Stimulated activated memory B cell treated with anti-CD40 and anti-IgM and Interleukin-4, amounts not matched to agents 10 μg/mL and 1 μg/mL and 100 μg/mL, for 72 hours (primary cell): Measurements from ENCODE around the gene GMPR2.
"Not testable (repeated sequence)": the region's sequence is repeated elsewhere in the genome, so short reads cannot be mapped to it uniquely, and the experiment has no call there.

Source experiments
- ATAC-seq: fragments of 150-1000 bp; cut with Tn5 transposase; 2 replicates; pipeline ENCODE4 v1.10.0; 2021
- H3K27ac Mint-ChIP-seq: one replicate; pipeline ENCODE4 v1.8.0; 2022; ENCODE audit warnings: mild to moderate bottlenecking, mixed read lengths
- H3K27me3 Mint-ChIP-seq: one replicate; pipeline ENCODE4 v1.8.0; 2022; ENCODE audit warnings: mixed read lengths
- H3K36me3 Mint-ChIP-seq: one replicate; pipeline ENCODE4 v1.8.0; 2022; ENCODE audit warnings: mixed read lengths
- H3K4me1 Mint-ChIP-seq: one replicate; pipeline ENCODE4 v1.8.0; 2022; ENCODE audit warnings: mixed read lengths
- H3K4me3 Mint-ChIP-seq: one replicate; pipeline ENCODE4 v1.8.0; 2022; ENCODE audit warnings: mild to moderate bottlenecking, moderate library complexity, mixed read lengths
- H3K9me3 Mint-ChIP-seq: one replicate; pipeline ENCODE4 v1.8.0; 2022; ENCODE audit warnings: mixed read lengths

The GMPR2 gene

GRCh38 chr14:24213866-24214662, 18.7 kb upstream of the GMPR2 start:
- peaks cover 50% of the 10 kb centered on the region for H3K4me1 Mint-ChIP-seq
- peak overlapping the region; percentile 87 for H3K4me3 Mint-ChIP-seq
- no peak for ATAC-seq
- no peaks in the 10 kb centered on the region for H3K27me3 Mint-ChIP-seq
- H3K27ac Mint-ChIP-seq: peak overlapping the region; percentile 94
- H3K9me3 Mint-ChIP-seq: no peaks in the 10 kb centered on the region
- peaks cover 20% of the 10 kb centered on the region for H3K36me3 Mint-ChIP-seq

GRCh38 chr14:24215495-24216344, 17.0 kb upstream of the GMPR2 start, which contains the start of gene MDP1:
Gene MDP1, minus strand, starts transcription at chr14:24216066. Its CDS starts 111 bp downstream, at chr14:24215955.
- Mint-ChIP-seq H3K4me1 (peaks cover 44% of the 10 kb centered on the region), H3K36me3 (peaks cover 15% of the 10 kb centered on the region), H3K27ac (peak within 1 kb of the TSS; percentile 94), H3K9me3 (no peaks in the 10 kb centered on the region), H3K4me3 (peak within 1 kb of the TSS; percentile 93), H3K27me3 (no peaks in the 10 kb centered on the region)
- ATAC-seq: peak; percentile 90

GRCh38 chr14:24216345-24216699, 16.4 kb upstream of the GMPR2 start:
- ATAC-seq: no peak
- Mint-ChIP-seq H3K36me3 (peaks cover 11% of the 10 kb centered on the region), H3K27me3 (no peaks in the 10 kb centered on the region), H3K4me3 (peak overlapping the region; percentile 93), H3K9me3 (no peaks in the 10 kb centered on the region), H3K27ac (peak overlapping the region; percentile 94), H3K4me1 (peaks cover 38% of the 10 kb centered on the region)

- not testable (repeated sequence) for H3K27ac Mint-ChIP-seq, H3K9me3 Mint-ChIP-seq, ATAC-seq, H3K36me3 Mint-ChIP-seq, H3K27me3 Mint-ChIP-seq, H3K4me3 Mint-ChIP-seq
- H3K4me1 Mint-ChIP-seq: peaks cover 32% of the 10 kb centered on the region
Measured at GRCh38 chr14:24216876-24217275, 15.9 kb upstream of the GMPR2 start.

- Mint-ChIP-seq H3K4me1 (peaks cover 19% of the 10 kb centered on the region), H3K4me3 (no peak overlapping the region), H3K27me3 (no peaks in the 10 kb centered on the region), H3K27ac (no peak overlapping the region), H3K9me3 (no peaks in the 10 kb centered on the region), H3K36me3 (peaks cover 6% of the 10 kb centered on the region)
- ATAC-seq: no peak
Measured at GRCh38 chr14:24219080-24219479, 13.6 kb upstream of the GMPR2 start.

- no peaks in the 10 kb centered on the region for H3K27me3 Mint-ChIP-seq
- peaks cover 6% of the 10 kb centered on the region for H3K36me3 Mint-ChIP-seq
- no peak overlapping the region for H3K27ac Mint-ChIP-seq
Measured at GRCh38 chr14:24219521-24219920, 13.2 kb upstream of the GMPR2 start.

GRCh38 chr14:24222987-24223386, 9.7 kb upstream of the GMPR2 start:
- not testable (repeated sequence) for H3K27me3 Mint-ChIP-seq, H3K27ac Mint-ChIP-seq, H3K9me3 Mint-ChIP-seq, ATAC-seq, H3K4me3 Mint-ChIP-seq
- Mint-ChIP-seq H3K36me3 (peaks cover 14% of the 10 kb centered on the region), H3K4me1 (peaks cover 20% of the 10 kb centered on the region)

More at GRCh38 chr14:24219521-24219920, 13.2 kb upstream of the GMPR2 start:
- Mint-ChIP-seq H3K4me1 (peaks cover 18% of the 10 kb centered on the region), H3K9me3 (no peaks in the 10 kb centered on the region), H3K4me3 (no peak overlapping the region)
- ATAC-seq: no peak

GRCh38 chr14:24224618-24225071, 8.1 kb upstream of the GMPR2 start:
- Mint-ChIP-seq H3K27ac (no peak overlapping the region), H3K4me3 (no peak overlapping the region), H3K4me1 (peaks cover 26% of the 10 kb centered on the region), H3K27me3 (no peaks in the 10 kb centered on the region), H3K36me3 (peaks cover 10% of the 10 kb centered on the region), H3K9me3 (no peaks in the 10 kb centered on the region)
- ATAC-seq: no peak

- peaks cover 30% of the 10 kb centered on the region for H3K4me1 Mint-ChIP-seq
- no peak overlapping the region for H3K4me3 Mint-ChIP-seq
- H3K27ac Mint-ChIP-seq: no peak overlapping the region
- no peaks in the 10 kb centered on the region for H3K9me3 Mint-ChIP-seq
- H3K27me3 Mint-ChIP-seq: no peaks in the 10 kb centered on the region
- no peak for ATAC-seq
- peaks cover 8% of the 10 kb centered on the region for H3K36me3 Mint-ChIP-seq
Measured at GRCh38 chr14:24226473-24226872, 6.3 kb upstream of the GMPR2 start.

GRCh38 chr14:24228902-24229301, 3.8 kb upstream of the GMPR2 start:
- Mint-ChIP-seq H3K27me3 (no peaks in the 10 kb centered on the region), H3K4me1 (peaks cover 36% of the 10 kb centered on the region), H3K27ac (no peak overlapping the region), H3K9me3 (no peaks in the 10 kb centered on the region), H3K4me3 (no peak overlapping the region), H3K36me3 (peaks cover 8% of the 10 kb centered on the region)
- ATAC-seq: no peak

GRCh38 chr14:24231263-24232120, 1.2 kb upstream of the GMPR2 start:
- peaks cover 45% of the 10 kb centered on the region for H3K4me1 Mint-ChIP-seq
- no peaks in the 10 kb centered on the region for H3K9me3 Mint-ChIP-seq
- H3K36me3 Mint-ChIP-seq: peaks cover 18% of the 10 kb centered on the region
- no peaks in the 10 kb centered on the region for H3K27me3 Mint-ChIP-seq
- H3K27ac Mint-ChIP-seq: peak overlapping the region; percentile 74
- H3K4me3 Mint-ChIP-seq: peak overlapping the region; percentile 84
- no peak for ATAC-seq

GRCh38 chr14:24232121-24232644, 546 bp upstream of the GMPR2 start, which contains the start of gene NEDD8:
Gene NEDD8, minus strand, starts transcription at chr14:24232367. Its CDS starts 100 bp downstream, at chr14:24232267.
- Mint-ChIP-seq H3K36me3 (peaks cover 22% of the 10 kb centered on the region), H3K27me3 (no peaks in the 10 kb centered on the region), H3K4me1 (peaks cover 44% of the 10 kb centered on the region), H3K27ac (peak within 1 kb of the TSS; percentile 74), H3K9me3 (no peaks in the 10 kb centered on the region), H3K4me3 (peak within 1 kb of the TSS; percentile 84)
- ATAC-seq: peak; percentile 90

GRCh38 chr14:24233538-24233866, 773 bp downstream of the GMPR2 start:
- Mint-ChIP-seq H3K4me1 (peaks cover 51% of the 10 kb centered on the region), H3K27me3 (no peaks in the 10 kb centered on the region), H3K27ac (peak overlapping the region; percentile 74), H3K9me3 (no peaks in the 10 kb centered on the region), H3K4me3 (peak overlapping the region; percentile 84), H3K36me3 (peaks cover 29% of the 10 kb centered on the region)
- no peak for ATAC-seq

- ATAC-seq: no peak
- Mint-ChIP-seq H3K27ac (peak overlapping the region; percentile 74), H3K4me1 (peaks cover 55% of the 10 kb centered on the region), H3K9me3 (no peaks in the 10 kb centered on the region), H3K4me3 (no peak overlapping the region), H3K27me3 (no peaks in the 10 kb centered on the region), H3K36me3 (peaks cover 38% of the 10 kb centered on the region)
Measured at GRCh38 chr14:24234095-24235005, 1.6 kb downstream of the GMPR2 start.
